Heart right ventricle (tissue), 16 donors: ENCODE results near the gene STAT6. TPM values are rescaled to one million over a fixed set of nuclear protein-coding genes. Genes with fewer than 3 reads are reported as not detected.
"Not testable (repeated sequence)": the region's sequence is repeated elsewhere in the genome, so short reads cannot be mapped to it uniquely, and the experiment has no call there.

Source experiments
- ATAC-seq, 8 donors: fragments of 200-7000 bp; cut with Tn5 transposase; one replicate each; pipeline ENCODE4 v1.9.1; 2020; ENCODE audit warnings: mild to moderate bottlenecking in 8 of 8, moderate library complexity in 8 of 8, moderate number of reproducible peaks in 1 of 8
- DNase-seq, 2 donors: peaks; one replicate each; pipeline ENCODE4 v3.0.0-alpha.2; 2020
- H3K27ac ChIP-seq, 10 donors: fragments of 200-600 bp; sonication (generic) in 2 of 10; one replicate each; pipeline versions ENCODE4 v1.5.0 to v1.8.0; 2020 to 2022; ENCODE audit warnings: mild to moderate bottlenecking in 3 of 10
- H3K27me3 ChIP-seq, 7 donors: fragments of 200-600 bp; one replicate each; pipeline ENCODE4 v1.8.0; 2021 to 2022; ENCODE audit warnings: mild to moderate bottlenecking in 2 of 7
- H3K36me3 ChIP-seq, 9 donors: fragments of 200-600 bp; sonication (generic) in 1 of 9; one replicate each; pipeline versions ENCODE4 v1.5.0 to v1.8.0; 2020 to 2022; ENCODE audit warnings: mild to moderate bottlenecking in 2 of 9
- H3K4me1 ChIP-seq, 9 donors: fragments of 200-600 bp; sonication (generic) in 1 of 9; one replicate each; pipeline versions ENCODE4 v1.5.0 to v1.8.0; 2020 to 2022; ENCODE audit warnings: mild to moderate bottlenecking in 4 of 9
- H3K4me3 ChIP-seq, 10 donors: fragments of 200-600 bp; sonication (generic) in 2 of 10; one replicate each; pipeline versions ENCODE4 v1.5.0 to v1.8.0; 2020 to 2022; ENCODE audit warnings: mild to moderate bottlenecking in 7 of 10, moderate library complexity in 2 of 10
- H3K9me3 ChIP-seq, 11 donors: fragments of 200-600 bp in 10 of 11; sonication (generic) in 2 of 11; one replicate each; pipeline versions ENCODE4 v1.5.0 to v1.8.0; 2013 to 2022; ENCODE audit warnings: mild to moderate bottlenecking in 2 of 11, control low read depth in 1 of 11, moderate library complexity in 1 of 11
- CTCF ChIP-seq, 9 donors: fragments of 200-600 bp; sonication (generic) in 2 of 9; IDR thresholded peaks; one replicate each; pipeline versions ENCODE4 v1.5.0 to v1.8.0; 2021 to 2022; ENCODE audit warnings: antibody characterized with exemption in 9 of 9, mild to moderate bottlenecking in 5 of 9, moderate library complexity in 1 of 9
- WGBS, 2 donors: extraction: QIAGEN DNeasy Blood & Tissue Kit; methylation state at CpG; one replicate each; pipeline ENCODE4 v1.1.7; 2013; ENCODE audit warnings: inconsistent platforms in 1 of 2; 5-methylcytosine and 5-hydroxymethylcytosine counted together
- intact Hi-C, 10 donors: fragments of 100-400 bp; cut with DNase I; formaldehyde crosslinking; loops; one replicate each; pipeline versions ENCODE4 v1.11.1 to v1.14.2; 2022
- polyA plus RNA-seq, 2 donors: library from polyadenylated mRNA; stranded (reverse); fragments of 200-250 nt; gene quantifications; one replicate each; pipeline ENCODE4 v1.2.3, GENCODE V29; 2013
- total RNA-seq, 10 donors: library from RNA; stranded (reverse); fragmentation: NEBNext Ultra II Directional in 3 of 10; extraction: Animal tissue kit (Norgen Biotek cat#: 25700) in 3 of 10; gene quantifications; one replicate each; pipeline versions ENCODE4 v1.2.1 to v1.2.4, GENCODE V29; 2021 to 2023
- donor health status: Arrhythmogenic right ventricular cardiomyopathy.
- donor health status: ischemic (EF 13 %, LVEDD 7.1; RV severe dilation, severe dysfunction).
- donor health status: healthy with polysubstance abuse.
- donor health status: DM: no; HTN: yes; CAD: no.
- donor health status: DM: no; HTN: no; CAD: no.
- donor health status: ischemic (EF 25% LVEDD 6.9; RV normal size, moderate dysfunction).
- donor health status: ischemic (EF 25% LVEDD 5.7; RV mildly dilated, moderate dysfunction).
- donor health status: healthy.
- donor health status: DM: yes; HTN: yes; CAD: no.
- donor health status: Ischemic cardiomyopathy.
- donor health status: ischemic (EF 35%, LVEDD 5.7; RV mildly dilated, moderate dysfunction).
- donor health status: nonischemic (EF 11% LVEDD 7.7; RV severe dilation, severe dysfunction).
- donor health status: DM: yes; HTN: yes; CAD: no.
- donor health status: PGD.
- donor health status: ischemic (EF 29% LVEDD 5.4; RV normal size, mild dysfunction).
- donor health status: nonischemic (EF 23%, LVEDD 6.1; RV moderate dilation, normal function).

STAT6 gene
- total and polyA plus RNA-seq, 12 donors: 23.3 to 77.8 (median 38.0) TPM

- peaks cover 0 to 28% (median 20%) of the 10 kb centered on the region in 9 donors for H3K4me1 ChIP-seq
- intact Hi-C loops: no loop called here
- peaks cover 0 to 6% (median 0%) of the 10 kb centered on the region in 9 donors for H3K36me3 ChIP-seq
- H3K4me3 ChIP-seq: no peak overlapping the region
- ATAC-seq (no peak), DNase-seq (no peak)
- no peak overlapping the region for H3K27ac ChIP-seq
- H3K9me3 ChIP-seq: no peaks in the 10 kb centered on the region
- H3K27me3 ChIP-seq: no peaks in the 10 kb centered on the region
- WGBS, 2 donors: 96 to 100% methylated on average over 1 of the region's 1 CpG
- no peak for TF ChIP-seq CTCF (IDR thresholded peaks at IDR 0.05)
Observed at GRCh38 chr12:57080855-57081254, 30.3 kb downstream of the STAT6 start.

GRCh38 chr12:57079821-57080220, 31.3 kb downstream of the STAT6 start:
- Histone ChIP-seq H3K4me1 (peaks cover 0 to 22% (median 17%) of the 10 kb centered on the region in 9 donors), H3K27ac (peak overlapping the region in 4 of 10 donors; percentile 85 to 90 (median 87)), H3K27me3 (no peaks in the 10 kb centered on the region), H3K9me3 (no peaks in the 10 kb centered on the region), H3K4me3 (no peak overlapping the region), H3K36me3 (peaks cover 0 to 8% (median 0%) of the 10 kb centered on the region in 9 donors)
- intact Hi-C loops: no loop called here
- TF ChIP-seq CTCF (IDR thresholded peaks at IDR 0.05): no peak
- ATAC-seq (no peak), DNase-seq (no peak)
- 85 to 92% methylated on average over 1 of the region's 1 CpG for WGBS, 2 donors

- peak; percentile 100 for ATAC-seq
- TF ChIP-seq CTCF (IDR thresholded peaks at IDR 0.05): no peak
- Histone ChIP-seq H3K36me3 (peaks cover 0 to 8% (median 0%) of the 10 kb centered on the region in 9 donors), H3K9me3 (no peaks in the 10 kb centered on the region), H3K4me1 (peaks cover 0 to 22% (median 17%) of the 10 kb centered on the region in 9 donors), H3K27ac (peak within 1 kb of the TSS; percentile 5 to 90 (median 84)), H3K4me3 (peak within 1 kb of the TSS; percentile 43 to 87 (median 73)), H3K27me3 (no peaks in the 10 kb centered on the region)
- intact Hi-C loops: no loop called here
- 0% methylated on average over 35 to 39 of the region's 39 CpGs for WGBS, 2 donors
- peak; percentile 89 to 98 for DNase-seq
Observed at GRCh38 chr12:57078519-57079404, 32.4 kb downstream of the STAT6 start, which contains the start of gene NEMP1. Gene NEMP1, minus strand, starts transcription at chr12:57078791. Its CDS starts 46 bp downstream, at chr12:57078745.

GRCh38 chr12:57073566-57074450, 37.4 kb downstream of the STAT6 start:
- WGBS, 2 donors: 97 to 99% methylated on average over 6 of the region's 6 CpGs
- H3K27ac ChIP-seq, ATAC-seq, H3K9me3 ChIP-seq, H3K4me3 ChIP-seq, DNase-seq, H3K27me3 ChIP-seq: not testable (repeated sequence)
- intact Hi-C loops: loop anchor here in 1 of 10 donors (5.0 kb wide), 1 partner anchor 108 kb away; no protein-coding TSS in a partner anchor
- Histone ChIP-seq H3K36me3 (peaks cover 0 to 40% (median 7%) of the 10 kb centered on the region in 9 donors), H3K4me1 (peaks cover 0 to 23% (median 13%) of the 10 kb centered on the region in 9 donors)
